Keratinocyte (primary cell): Measurements from ENCODE around the gene PLXDC2. TPM values are rescaled to one million over a fixed set of nuclear protein-coding genes. Genes with fewer than 3 reads are reported as not detected.

ENCODE experiments used
- DNase-seq: peaks from one replicate; pipeline ENCODE4 v3.0.0-alpha.2; 2011; ENCODE audit warnings: low read depth, missing footprints, low spot score
- FAIRE-seq: peaks from 2 replicates; lab custom pipeline; 2011; peaks lifted over from hg19 to GRCh38; lab: Jason Lieb, UNC
- H2AFZ ChIP-seq: 2 replicates; pipeline ENCODE4 v1.6.0; 2012; ENCODE audit warnings: low read length, control low read depth, inconsistent platforms; ENCODE audit not compliant: control insufficient read depth
- H3K27ac ChIP-seq: 2 replicates; pipeline ENCODE4 v1.5.1; 2011; ENCODE audit warnings: low read length; ENCODE audit not compliant: control insufficient read depth, insufficient read depth
- H3K27me3 ChIP-seq: 3 replicates; pipeline ENCODE4 v1.6.0; 2011; ENCODE audit warnings: low read length; ENCODE audit not compliant: control insufficient read depth, insufficient read depth; ENCODE audit errors: extremely low read depth
- H3K36me3 ChIP-seq, 2 experiments: 2 replicates in 1 of 2; 3 replicates in 1 of 2; pipeline ENCODE4 v1.5.1; 2011; ENCODE audit warnings: low read length in 2 of 2, mild to moderate bottlenecking in 1 of 2; ENCODE audit not compliant: control insufficient read depth in 2 of 2, insufficient read depth in 2 of 2; ENCODE audit errors: extremely low read depth in 1 of 2
- H3K4me1 ChIP-seq: 3 replicates; pipeline ENCODE4 v1.5.1; 2011; ENCODE audit warnings: low read length; ENCODE audit not compliant: control insufficient read depth, insufficient read depth; ENCODE audit errors: extremely low read depth
- H3K4me2 ChIP-seq: 3 replicates; pipeline ENCODE4 v1.6.0; 2011; ENCODE audit warnings: low read depth, low read length; ENCODE audit not compliant: control insufficient read depth, insufficient read depth; ENCODE audit errors: extremely low read depth
- H3K4me3 ChIP-seq, 3 experiments: fragments of 200-600 bp in 1 of 3; sonication (generic) in 1 of 3; 2 replicates in 2 of 3; 3 replicates in 1 of 3; pipeline ENCODE4 v1.5.1; 2011 to 2016; ENCODE audit warnings: low read length in 3 of 3, mild to moderate bottlenecking in 3 of 3, control low read depth in 2 of 3, inconsistent platforms in 1 of 3, low read depth in 1 of 3, mixed read lengths in 1 of 3, mixed run types in 1 of 3, moderate library complexity in 1 of 3; ENCODE audit not compliant: control insufficient read depth in 2 of 3, insufficient read depth in 2 of 3; ENCODE audit errors: extremely low read depth in 1 of 3
- H3K79me2 ChIP-seq: 2 replicates; pipeline ENCODE4 v1.6.0; 2012; ENCODE audit warnings: low read length; ENCODE audit not compliant: control insufficient read depth, insufficient read depth
- H3K9ac ChIP-seq: 3 replicates; pipeline ENCODE4 v1.6.0; 2011; ENCODE audit warnings: low read length; ENCODE audit not compliant: control insufficient read depth, insufficient read depth; ENCODE audit errors: extremely low read depth
- H3K9me1 ChIP-seq: 3 replicates; pipeline ENCODE4 v1.6.0; 2011; ENCODE audit warnings: low read length; ENCODE audit not compliant: control insufficient read depth, insufficient read depth; ENCODE audit errors: extremely low read depth
- H3K9me3 ChIP-seq: 2 replicates; pipeline ENCODE4 v1.5.1; 2012; ENCODE audit warnings: low read depth, low read length; ENCODE audit not compliant: control insufficient read depth
- H4K20me1 ChIP-seq: 3 replicates; pipeline ENCODE4 v1.6.0; 2011; ENCODE audit warnings: low read length; ENCODE audit not compliant: control insufficient read depth, insufficient read depth; ENCODE audit errors: extremely low read depth
- EZH2 ChIP-seq: IDR thresholded peaks from one replicate; pipeline ENCODE4 v1.6.1; 2012; ENCODE audit warnings: inconsistent platforms, mild to moderate bottlenecking, low read length, moderate library complexity
- dilution Hi-C: fragments of 300-500 bp; cut with MboI; formaldehyde crosslinking; loops from one replicate; pipeline ENCODE4 v1.7.0; 2020; ENCODE audit warnings: low sequenced_read_pairs; ENCODE audit not compliant: extremely low pct_ligation_motif_present
- polyA plus RNA-seq, 5 experiments: library from polyadenylated mRNA; depleted of rRNA in 3 of 5; stranded (reverse) in 3 of 5; stranded (forward) in 1 of 5; unstranded in 1 of 5; fragments of >200 nt; gene quantifications; 1 replicate in 1 of 5; 2 replicates in 3 of 5; 3 replicates in 1 of 5; pipeline versions ENCODE4 v1.2.1 to v1.2.3, GENCODE V29; 2011 to 2012; ENCODE audit warnings: missing spikeins in 2 of 5, low read depth in 1 of 5, low replicate concordance in 1 of 5
- TF ChIP-seq, protein P1 (sequence below), 3 experiments: IDR thresholded peaks in 1 of 3; conservative IDR thresholded peaks in 1 of 3; optimal IDR thresholded peaks in 1 of 3; 2 replicates in 2 of 3; 3 replicates in 1 of 3; pipeline versions ENCODE3 to v1.5.1; 2011; ENCODE audit warnings: low read length in 3 of 3, mild to moderate bottlenecking in 3 of 3, moderate library complexity in 2 of 3, control low read depth in 1 of 3, inconsistent platforms in 1 of 3; ENCODE audit not compliant: insufficient read depth in 2 of 3; ENCODE audit errors: extremely low read depth in 1 of 3

PLXDC2 gene
- polyA plus RNA-seq, 1 donor (not counting 4 experiments of a cell fraction or from before 2014, with no cell fraction given), result 12.9 TPM

DNA sequence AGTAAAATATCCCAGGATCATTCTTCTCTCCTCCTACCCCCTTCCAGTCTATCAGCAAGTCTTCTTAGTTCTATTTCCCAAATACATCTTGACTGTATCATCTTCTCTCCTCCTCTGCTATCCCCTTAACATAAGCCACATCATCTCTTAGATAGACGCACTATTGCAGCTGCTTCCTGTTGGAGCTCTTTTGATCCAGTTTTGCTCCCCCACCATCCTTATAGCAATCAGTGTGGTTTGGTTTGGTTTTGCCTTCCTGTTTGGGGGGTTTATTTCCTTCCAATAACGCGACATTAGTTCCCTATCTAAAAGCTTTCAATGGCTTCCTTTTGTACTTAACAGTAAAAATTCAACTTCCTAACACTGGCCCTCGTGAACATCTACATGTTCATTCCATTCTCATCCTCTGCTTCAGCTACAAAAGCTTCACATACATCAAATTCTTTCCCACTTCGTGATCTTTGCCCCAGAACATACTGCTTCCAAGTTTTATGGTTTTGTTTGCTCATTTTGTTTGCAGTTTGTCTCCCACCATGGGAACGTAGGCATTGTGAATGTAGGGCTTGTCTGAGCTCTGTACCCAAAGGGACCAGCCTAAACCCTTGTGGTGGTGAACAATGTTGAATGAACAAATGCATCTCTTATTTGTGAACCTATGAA lies 33.7 kb upstream of the PLXDC2 start:
- no peak for FAIRE-seq

DNA sequence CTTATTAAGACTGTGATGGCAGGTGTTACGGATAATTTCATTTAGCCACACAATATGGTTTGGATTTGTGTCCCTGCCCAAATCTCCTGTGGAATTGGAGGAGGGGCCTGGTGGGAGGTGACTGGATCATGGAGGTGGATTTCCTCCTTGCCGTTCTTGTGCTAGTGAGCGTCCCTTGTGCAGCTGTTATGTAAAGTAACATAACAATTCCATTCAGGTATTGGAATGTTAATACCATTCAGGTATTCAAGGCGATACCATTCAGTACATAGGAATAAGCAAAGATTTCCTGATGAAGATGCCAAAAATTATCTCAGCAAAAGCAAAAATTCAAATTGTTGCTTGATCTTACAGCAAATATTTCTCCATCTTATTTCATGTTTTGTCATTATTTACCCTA lies 32.5 kb upstream of the PLXDC2 start:
- FAIRE-seq (no peak), DNase-seq (no peak)
- H3K27ac ChIP-seq, result no peak overlapping the region
- no peaks in the 10 kb centered on the region for H3K9me3 ChIP-seq
- H2AFZ ChIP-seq, result no peak overlapping the region
- dilution Hi-C loops, result no loop called here
- no peaks in the 10 kb centered on the region for H3K27me3 ChIP-seq
- no peak for TF ChIP-seq EZH2
- TF ChIP-seq, protein P1, sequence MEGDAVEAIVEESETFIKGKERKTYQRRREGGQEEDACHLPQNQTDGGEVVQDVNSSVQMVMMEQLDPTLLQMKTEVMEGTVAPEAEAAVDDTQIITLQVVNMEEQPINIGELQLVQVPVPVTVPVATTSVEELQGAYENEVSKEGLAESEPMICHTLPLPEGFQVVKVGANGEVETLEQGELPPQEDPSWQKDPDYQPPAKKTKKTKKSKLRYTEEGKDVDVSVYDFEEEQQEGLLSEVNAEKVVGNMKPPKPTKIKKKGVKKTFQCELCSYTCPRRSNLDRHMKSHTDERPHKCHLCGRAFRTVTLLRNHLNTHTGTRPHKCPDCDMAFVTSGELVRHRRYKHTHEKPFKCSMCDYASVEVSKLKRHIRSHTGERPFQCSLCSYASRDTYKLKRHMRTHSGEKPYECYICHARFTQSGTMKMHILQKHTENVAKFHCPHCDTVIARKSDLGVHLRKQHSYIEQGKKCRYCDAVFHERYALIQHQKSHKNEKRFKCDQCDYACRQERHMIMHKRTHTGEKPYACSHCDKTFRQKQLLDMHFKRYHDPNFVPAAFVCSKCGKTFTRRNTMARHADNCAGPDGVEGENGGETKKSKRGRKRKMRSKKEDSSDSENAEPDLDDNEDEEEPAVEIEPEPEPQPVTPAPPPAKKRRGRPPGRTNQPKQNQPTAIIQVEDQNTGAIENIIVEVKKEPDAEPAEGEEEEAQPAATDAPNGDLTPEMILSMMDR (optimal IDR thresholded peaks at IDR 0.05 in 1 of 3, IDR thresholded peaks at IDR 0.05 in 1 of 3, conservative IDR thresholded peaks at IDR 0.05 in 1 of 3; ENCODE audit: extremely low read depth in 1 of 3, insufficient read depth in 2 of 3, low read length in 3 of 3), result no peak
- no peaks in the 10 kb centered on the region for H3K36me3 ChIP-seq
- no peak overlapping the region for H3K4me2 ChIP-seq
- no peaks in the 10 kb centered on the region for H4K20me1 ChIP-seq
- H3K9me1 ChIP-seq, result no peaks in the 10 kb centered on the region
- no peaks in the 10 kb centered on the region for H3K4me1 ChIP-seq
- no peak overlapping the region for H3K9ac ChIP-seq
- no peaks in the 10 kb centered on the region for H3K79me2 ChIP-seq
- no peak overlapping the region for H3K4me3 ChIP-seq

More for the DNA sequence above, 33.7 kb upstream of the PLXDC2 start:
- TF ChIP-seq EZH2, result no peak
- TF ChIP-seq, protein P1 (optimal IDR thresholded peaks at IDR 0.05 in 1 of 3, IDR thresholded peaks at IDR 0.05 in 1 of 3, conservative IDR thresholded peaks at IDR 0.05 in 1 of 3; ENCODE audit: extremely low read depth in 1 of 3, insufficient read depth in 2 of 3, low read length in 3 of 3), result no peak
- dilution Hi-C loops, result no loop called here
- Histone ChIP-seq H3K4me3 (no peak overlapping the region), H3K4me1 (peaks cover 3% of the 10 kb centered on the region), H3K9me3 (no peaks in the 10 kb centered on the region), H3K79me2 (no peaks in the 10 kb centered on the region), H3K36me3 (no peaks in the 10 kb centered on the region), H2AFZ (no peak overlapping the region), H3K9ac (no peak overlapping the region), H4K20me1 (no peaks in the 10 kb centered on the region), H3K27ac (no peak overlapping the region), H3K4me2 (no peak overlapping the region), H3K9me1 (no peaks in the 10 kb centered on the region), H3K27me3 (no peaks in the 10 kb centered on the region)
- no peak for DNase-seq
